ENCODE data around the gene RARA.

The RARA gene

DNA sequence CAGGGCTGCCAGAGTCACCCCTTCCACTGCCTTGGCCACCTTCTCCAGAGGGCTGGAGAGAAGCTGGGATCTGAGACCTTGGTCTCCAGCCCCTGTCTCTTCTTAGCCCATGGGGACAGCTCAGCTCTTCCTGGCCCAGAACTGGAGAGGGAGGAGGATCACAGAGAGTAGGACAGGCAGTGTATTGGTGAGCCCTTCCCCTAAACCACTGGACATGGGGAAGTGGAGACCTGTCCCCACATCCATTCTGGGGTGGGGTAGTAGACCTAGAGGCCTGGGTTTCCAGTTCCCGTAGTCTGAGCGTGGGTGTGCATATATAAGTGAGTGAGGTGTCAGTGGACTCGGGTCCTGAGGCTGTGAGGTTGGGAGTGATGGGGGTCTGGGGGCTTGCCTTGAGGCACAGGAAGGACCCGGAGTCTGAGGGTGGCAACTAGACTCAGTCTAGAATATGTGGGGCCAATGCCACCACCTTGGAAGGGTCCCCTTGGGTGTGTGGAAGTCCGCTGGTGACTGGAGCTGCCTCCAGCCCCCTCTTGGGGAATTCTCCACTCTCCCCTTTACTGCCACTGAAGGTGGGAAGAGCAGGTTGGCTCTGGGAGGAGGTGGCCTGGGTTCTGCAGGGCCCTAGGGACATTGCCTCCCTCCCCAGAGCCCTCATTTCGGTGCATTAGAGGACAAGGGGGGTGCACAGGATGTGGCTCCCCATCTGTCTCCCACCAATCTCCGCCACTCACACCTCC lies 35.6 kb downstream of the RARA start:
- DNase-seq: no peak

DNA sequence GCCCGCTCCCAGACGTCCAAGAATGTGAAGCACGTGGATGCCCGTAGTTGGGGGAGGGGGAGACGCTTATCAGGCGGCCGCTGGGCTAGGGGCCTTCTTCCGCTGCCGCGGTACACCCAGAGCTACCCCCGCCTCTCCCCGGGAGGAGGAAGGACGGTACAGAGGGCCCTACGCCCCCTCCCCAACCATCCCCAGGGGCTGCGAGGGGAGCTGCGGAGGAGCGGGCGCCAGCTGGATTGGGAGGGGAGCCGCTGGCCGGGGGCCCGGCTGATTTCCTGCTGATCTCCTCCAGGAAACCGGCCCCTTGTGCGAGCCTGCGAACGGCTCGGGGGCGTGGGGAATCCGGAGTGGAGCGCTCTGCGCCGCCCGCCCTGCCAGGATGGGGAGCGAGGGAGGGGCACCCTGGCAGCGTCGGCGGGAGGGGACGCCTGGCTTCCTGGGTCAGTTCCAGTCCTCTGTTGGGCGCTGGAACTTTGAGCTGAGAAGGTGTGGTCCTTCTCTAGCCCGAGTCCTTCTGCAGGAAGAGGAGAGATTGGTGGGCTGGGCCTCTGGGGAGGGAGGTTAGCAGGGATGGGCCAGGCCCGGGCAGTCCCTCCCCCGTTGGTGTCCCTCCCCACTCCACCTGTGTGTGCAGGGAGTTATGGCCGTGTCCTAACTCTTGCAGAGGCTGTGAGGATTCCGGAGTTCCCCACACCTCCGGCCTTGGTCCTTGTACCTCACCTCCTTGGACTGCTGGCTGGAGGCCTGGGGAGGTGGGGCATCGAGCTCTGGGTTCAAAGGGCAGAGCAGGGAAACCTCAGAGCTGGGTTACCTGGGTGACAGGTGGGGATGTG lies 36.4 kb downstream of the RARA start:
- DNase-seq: peak in 28 of 56 donors; percentile 16 to 83 (median 38)

DNA sequence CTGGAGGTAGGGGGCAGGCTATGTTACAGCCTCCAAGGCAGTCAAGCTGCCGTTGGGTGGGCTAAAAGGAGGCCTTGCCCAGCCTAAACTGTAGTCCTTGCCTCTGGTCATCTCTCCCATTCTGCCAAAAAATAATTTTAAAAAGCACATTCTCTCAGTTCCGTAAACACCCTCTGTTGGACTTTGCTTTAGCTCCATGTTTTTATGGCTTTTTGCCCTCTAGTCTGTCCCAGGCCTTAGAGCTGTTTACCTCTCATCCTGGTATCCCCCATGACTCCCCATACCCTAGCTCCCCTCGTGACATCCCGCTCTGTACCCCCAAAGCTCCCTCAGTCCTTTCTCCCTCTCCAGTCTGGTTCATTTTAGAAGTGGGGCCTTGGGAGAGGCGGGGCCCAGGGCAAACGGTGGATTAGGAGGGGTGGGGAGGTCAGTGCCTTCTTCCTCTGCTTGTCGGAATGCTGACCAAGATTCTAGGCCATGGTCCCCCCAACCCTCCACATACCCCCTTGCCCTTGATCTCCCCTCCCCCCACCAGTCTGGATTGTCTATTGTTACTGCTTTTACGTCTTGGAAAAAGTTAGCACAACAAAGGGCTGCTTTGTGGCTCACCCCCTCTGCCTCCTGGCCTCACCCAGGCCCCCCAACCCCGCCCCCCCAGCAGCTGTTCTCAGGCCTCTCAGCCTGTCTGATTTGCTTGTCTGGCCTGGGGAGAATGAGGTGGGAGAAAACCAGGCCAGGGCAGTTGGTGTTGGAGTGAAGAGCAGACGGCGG lies 37.2 kb downstream of the RARA start:
- DNase-seq: peak in 13 of 56 donors; percentile 17 to 59 (median 37)

DNA sequence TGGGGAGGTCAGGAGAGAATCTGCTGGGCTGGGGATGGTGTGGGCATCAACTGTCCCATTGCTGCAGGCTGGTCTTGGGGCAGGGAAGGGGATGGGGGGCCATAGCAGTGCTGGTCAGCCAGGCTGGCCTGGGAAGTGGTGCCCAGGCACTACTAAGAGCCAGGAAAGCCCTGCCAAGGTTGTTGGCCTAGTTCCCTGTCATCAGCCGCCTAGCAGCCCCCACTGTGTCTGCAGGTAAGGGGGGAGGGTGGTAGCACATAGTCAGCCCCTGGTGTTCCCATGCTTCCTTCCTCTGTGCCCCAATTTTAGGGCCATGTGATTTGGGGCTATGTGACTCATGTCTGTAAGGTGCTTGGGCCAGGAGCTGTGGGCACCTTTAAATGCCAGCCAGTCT lies 37.8 kb downstream of the RARA start:
- peak in 8 of 56 donors; percentile 13 to 45 (median 31) for DNase-seq

DNA sequence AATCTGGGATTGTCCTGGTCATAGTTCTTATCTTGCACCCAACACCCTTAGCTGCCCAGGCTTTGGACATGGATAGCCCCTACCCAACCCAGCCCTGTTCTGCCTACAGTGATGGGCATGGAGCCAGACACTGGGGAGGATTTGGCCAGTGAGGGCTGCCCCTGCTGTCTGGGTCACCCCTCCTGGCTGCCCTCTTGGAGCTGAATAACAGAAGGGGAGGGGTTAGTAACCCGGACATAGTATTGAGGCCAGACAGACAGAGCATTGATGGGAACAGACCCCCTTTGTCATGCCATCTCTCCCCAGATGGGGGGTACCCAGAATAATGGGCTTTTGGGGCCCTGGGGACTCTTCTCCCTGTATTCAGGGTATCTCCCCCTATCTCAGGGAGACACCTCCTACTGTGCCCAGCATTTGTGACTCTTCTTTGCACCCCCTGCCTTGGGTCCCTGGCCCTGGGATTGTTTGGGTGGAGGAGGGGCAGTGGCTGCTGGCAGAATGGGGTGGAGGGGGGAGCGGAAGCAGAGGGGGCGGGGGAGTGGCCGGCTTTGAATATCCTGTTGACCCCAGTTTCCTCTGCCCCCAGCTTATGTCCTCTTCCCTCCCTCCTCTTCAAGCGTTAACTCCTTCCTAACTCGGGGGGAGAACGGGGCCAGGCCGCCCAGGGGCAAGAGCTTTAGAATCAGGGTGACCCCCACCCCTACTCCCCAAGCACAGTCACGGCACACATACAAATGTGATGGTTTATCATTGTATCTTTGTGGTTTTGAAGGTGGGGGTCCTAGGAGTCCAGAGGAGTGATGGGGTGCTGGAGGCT lies 38.5 kb downstream of the RARA start:
- DNase-seq: peak in 41 of 56 donors; percentile 26 to 82 (median 53)

DNA sequence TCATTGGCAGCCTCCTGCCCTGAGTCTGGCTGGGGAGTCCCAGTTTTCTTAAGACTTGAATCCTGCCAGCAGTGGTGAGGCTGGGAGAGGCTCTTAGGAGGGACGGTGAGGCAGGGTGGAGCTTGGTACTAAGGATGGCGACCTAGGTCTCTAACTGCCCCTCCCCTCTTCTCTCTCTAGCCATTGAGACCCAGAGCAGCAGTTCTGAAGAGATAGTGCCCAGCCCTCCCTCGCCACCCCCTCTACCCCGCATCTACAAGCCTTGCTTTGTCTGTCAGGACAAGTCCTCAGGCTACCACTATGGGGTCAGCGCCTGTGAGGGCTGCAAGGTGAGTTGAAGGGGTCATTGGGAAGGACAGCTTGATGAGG lies 39.1 kb downstream of the RARA start:
- no peak for DNase-seq

DNA sequence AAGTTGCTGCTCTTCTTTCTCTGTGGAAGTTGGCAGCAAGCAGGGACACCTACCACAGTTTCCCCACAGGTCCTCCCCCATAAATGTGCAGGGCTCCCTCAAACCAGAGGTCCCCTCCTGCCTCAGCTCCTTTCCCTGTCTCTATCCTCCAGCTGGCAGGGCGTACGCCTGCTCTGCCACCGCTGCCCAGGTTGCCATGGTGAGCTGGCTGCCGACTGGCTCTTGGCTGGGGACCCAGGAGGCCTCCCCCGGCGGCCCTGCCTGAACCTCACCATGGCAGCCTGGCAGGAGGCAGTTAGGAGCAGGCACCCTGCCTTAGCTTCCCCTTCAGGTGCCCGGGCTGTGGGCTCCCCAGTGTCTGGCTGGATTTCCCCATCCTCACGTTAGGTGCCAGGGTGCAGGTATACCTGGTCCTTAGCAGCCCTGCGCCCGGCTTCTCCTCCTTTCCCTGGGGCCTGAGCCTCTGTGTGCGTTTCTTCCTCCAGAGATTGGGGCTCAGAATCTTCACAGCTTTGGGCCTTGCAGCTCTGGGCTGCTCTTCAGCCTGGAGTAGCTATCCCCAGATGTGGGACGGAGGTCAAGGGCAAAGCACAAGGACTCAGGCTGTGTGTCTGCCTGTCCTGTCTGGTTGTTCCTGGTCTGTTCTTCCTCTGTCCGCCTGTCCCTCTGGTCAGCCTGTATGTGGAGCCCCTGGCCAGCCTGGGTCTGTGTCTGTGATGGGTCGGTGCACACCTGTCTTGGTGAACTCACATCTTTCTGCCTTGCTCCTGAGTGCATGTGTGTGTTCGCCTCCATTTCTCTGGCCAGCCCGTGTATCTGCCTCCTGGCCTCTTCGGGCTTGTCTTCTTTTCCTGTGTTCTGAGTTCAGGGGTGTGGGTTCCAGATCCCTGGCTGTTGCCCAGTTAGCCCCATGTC lies 39.8 kb downstream of the RARA start:
- peak in 49 of 56 donors; percentile 15 to 87 (median 64) for DNase-seq

DNA sequence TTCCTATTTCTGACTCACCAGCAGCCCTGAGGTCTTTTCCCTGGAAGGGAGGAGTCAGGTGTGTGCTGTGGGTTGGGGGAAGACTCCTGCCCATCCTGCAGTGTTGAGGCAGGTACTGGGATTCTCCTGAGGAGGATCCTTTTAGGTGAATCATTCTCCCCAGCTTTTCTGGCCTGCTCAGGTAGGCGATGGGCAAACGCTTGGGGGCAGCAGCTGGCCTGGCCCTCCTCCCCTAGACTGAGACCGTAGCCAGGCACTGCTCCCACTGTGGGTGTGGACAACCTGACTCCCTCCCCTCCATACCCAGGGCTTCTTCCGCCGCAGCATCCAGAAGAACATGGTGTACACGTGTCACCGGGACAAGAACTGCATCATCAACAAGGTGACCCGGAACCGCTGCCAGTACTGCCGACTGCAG lies 40.5 kb downstream of the RARA start:
- DNase-seq: no peak

DNA sequence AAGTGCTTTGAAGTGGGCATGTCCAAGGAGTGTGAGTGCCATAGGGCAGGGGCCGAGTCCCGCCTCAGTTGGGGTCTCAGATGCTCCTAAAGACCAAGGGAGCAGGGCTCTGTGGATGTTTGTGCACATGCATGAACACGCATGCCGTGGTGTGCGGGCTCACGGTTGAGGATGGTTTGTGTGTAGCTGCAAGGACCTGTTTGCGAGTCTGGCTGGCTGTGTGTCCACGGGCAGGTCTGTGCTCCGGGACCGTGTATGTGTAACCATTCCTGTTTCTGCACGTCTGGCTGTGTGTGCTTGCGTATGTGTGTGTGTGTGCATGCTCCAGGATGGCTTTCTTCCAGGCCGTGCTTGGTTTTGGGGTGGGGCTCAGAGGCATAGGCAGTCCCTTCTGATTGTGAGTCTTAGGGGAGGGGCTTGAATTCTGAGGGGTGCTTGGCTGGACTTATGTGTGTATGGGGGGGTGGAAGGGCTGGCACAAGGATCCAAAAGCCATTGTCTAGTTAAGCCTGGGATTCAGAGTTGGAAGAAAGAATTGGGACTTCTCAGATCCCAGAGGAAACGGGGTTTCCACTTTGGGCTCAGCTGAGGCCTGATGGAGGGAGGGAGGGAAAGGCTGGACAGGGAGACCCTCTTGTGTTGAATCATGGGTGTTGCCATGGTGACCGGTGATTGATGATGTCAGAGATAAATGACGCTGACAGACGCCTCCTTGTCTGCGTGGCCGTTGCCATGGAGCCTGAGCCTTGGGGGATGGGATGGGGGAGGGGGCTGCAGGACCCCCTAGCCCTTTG lies 41.1 kb downstream of the RARA start:
- peak in 4 of 56 donors; percentile 8 to 78 (median 39) for DNase-seq

DNA sequence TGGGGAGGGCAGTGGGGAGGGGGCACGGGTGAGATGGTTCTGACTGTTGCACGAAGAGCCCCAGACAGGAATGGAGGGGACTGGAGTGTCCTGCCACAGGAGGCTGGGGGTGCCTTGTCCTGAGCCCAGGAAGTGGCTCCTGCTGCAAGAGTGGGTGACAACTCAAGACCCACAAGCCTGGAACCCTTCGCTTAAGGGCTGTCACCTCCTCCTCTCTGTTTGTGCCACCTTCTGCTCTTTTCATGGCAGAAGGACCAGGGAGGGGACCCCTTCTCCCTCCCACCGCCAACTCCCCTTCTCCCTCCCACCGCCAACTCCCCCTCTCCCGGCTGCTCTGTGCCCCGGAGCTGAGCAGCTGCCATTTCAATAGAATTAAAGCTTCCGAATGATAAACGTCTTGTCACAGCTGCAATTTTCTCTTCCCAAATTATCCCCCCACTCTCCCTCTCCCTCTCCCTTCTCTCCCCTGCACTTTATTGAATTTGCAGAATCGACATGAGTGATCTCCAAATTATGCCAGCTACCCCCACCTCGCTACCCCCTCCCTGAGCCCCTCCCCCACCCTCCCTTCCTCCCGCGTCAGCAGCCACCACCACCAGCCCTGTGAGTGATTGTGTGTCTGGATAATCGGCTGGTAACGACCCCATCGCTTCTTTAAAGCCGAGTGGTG lies 41.8 kb downstream of the RARA start:
- DNase-seq: no peak

DNA sequence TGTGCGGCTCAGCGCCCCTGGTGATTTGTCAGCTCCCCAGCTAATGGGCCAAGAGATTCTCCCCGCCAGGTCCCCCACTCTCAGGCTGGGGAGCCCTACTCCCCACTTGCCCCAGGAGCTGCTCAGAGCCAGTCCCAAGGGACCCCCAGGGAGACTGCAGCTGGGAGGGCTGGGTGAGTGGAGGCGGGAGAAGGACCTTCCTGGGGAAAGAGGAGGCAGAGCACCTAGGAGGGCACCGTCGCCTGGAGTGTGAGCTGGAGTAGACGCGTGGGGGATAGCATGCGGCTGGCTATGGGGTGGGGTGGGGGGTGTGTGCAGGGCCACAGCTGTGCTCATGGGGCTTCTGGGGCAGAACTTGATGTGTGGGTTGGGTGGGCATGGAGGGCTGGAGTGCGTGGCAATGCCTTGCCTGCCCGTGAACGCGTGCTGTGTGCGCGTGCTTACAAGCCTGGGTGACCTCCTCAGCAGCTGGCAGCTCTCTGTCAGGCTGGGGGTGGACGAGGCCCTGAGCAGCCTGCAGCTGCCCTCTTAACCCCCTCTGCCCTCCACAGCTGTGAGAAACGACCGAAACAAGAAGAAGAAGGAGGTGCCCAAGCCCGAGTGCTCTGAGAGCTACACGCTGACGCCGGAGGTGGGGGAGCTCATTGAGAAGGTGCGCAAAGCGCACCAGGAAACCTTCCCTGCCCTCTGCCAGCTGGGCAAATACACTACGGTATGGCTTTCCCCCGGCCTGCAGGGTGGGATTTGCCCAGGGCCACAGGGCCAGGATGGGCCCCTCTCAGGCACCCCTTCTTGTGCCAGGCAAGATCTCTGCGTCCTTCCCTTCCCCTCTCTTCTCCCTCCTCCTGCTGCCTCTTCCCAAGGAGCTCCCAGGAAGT lies 42.6 kb downstream of the RARA start:
- DNase-seq: no peak

DNA sequence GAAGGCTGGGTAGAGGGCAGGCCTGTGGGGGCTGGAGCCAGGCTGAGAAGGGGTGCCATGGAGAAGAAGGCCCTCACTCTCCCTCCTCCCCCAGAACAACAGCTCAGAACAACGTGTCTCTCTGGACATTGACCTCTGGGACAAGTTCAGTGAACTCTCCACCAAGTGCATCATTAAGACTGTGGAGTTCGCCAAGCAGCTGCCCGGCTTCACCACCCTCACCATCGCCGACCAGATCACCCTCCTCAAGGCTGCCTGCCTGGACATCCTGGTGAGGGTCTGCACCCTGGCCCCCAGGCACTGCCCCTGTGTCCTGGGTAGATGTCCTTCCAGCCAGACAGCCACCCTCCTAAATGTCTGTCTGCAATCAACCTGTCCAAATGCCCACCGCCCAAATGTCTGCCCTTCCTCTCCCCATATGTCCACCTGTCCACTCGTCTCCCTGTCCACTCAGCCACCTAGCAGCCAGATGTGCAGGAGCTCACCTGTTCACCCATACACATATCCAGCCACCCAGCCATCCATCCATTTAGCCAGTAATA lies 43.3 kb downstream of the RARA start:
- DNase-seq: no peak

DNA sequence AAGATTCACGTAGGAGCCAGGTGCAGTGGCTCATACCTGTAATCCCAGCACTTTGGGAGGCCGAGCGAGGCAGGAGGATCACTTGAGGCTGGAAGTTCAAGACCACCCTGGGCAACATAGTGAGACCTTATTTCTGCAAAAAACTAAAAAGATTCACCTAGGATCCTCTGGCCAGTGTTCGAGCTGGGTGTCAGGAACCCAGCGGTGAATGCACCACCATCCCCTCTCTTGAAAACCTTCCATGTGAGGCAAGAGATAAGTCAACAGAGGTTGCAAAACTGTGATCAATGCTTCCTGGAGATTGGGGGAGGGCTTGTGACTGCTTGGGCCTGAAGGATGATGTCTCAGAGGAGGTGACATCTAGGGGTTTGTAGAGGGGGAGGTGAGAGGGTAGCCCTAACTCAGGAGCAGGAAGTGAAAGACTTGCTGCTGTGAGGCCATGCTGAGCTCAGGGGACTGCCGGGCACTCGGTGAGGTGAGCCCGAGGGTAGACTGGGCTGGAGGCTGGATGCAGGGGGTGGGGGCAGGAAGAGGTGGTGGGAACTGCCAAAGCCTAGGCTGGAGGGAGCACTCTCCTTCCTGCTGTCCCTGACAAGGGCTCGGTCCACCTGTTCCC lies 43.9 kb downstream of the RARA start:
- no peak for DNase-seq

DNA sequence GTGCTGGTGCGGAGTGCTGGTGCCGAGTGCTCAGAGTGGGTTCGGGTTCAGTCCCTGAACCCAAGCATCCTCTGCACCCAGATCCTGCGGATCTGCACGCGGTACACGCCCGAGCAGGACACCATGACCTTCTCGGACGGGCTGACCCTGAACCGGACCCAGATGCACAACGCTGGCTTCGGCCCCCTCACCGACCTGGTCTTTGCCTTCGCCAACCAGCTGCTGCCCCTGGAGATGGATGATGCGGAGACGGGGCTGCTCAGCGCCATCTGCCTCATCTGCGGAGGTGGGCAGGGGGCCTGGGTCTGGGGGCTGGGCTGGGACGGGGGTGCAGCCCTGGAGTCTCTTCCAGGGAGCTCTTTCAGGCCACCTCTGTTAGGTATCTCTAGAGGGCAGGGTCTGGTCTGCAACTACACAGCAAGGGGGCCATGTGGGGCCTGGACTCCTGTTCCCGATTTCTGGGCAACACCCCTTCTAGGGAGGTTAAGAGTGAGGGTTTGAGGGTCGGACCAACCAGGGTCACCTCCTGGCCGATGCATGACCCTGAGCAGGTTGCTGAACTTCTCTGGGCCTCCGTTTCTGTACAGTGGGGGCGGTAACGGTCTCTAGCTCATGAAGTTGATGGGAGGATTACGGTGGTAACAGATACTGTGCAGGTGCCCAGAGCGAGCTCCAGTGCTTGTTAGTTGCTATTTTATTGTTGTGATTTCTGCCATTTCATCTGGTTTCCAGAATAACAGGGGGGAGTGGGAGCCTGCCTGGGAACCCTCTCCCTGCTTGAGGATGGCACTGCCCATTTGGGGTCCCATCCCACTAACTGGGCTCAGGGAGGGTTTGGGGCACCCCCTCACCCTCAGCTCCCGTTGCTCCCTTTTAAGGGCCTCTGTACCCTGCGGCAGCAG lies 45.5 kb downstream of the RARA start:
- DNase-seq: no peak

DNA sequence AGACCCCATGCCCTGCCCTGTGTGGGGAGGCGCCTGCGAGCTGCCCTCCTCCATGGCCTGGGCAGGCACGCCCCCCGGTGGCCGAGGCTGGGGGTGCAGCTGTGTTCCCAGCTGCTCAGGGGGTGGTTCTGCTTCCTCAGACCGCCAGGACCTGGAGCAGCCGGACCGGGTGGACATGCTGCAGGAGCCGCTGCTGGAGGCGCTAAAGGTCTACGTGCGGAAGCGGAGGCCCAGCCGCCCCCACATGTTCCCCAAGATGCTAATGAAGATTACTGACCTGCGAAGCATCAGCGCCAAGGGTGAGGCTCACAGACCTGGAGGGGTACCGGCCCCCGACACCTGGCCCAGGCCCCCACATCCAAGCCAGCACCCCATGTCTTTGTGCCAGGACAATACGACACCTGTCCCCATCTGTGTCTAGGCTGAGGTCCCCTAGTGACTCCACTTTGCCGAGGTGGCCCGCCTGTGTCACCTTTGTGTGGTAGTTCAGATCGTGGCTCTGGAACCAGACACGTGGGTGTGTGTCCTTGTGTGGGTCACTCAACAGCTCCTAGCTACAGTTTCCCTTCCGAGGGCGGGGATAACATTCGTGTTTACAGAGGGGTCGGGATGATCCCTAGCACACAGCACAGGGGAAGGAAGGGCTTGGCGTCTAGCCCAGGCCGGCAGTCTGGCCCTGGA lies 46.3 kb downstream of the RARA start:
- peak in 44 of 56 donors; percentile 9 to 80 (median 41) for DNase-seq
